GM15510 (cell line): Measurements from ENCODE around the gene ZCCHC17.

Source experiments
- POLR2A ChIP-seq: IDR thresholded peaks from 3 replicates; pipeline ENCODE4 v1.6.1; 2011; ENCODE audit warnings: borderline replicate concordance; ENCODE audit not compliant: insufficient read length; ENCODE audit errors: extremely low read depth

ZCCHC17 gene

GRCh38 chr1:31374511-31375196 is 77.8 kb downstream of the ZCCHC17 start:
- no peak for TF ChIP-seq POLR2A

GRCh38 chr1:31376375-31377134 is 79.7 kb downstream of the ZCCHC17 start:
- TF ChIP-seq POLR2A, result no peak

GRCh38 chr1:31377364-31377863 is 80.6 kb downstream of the ZCCHC17 start:
- no peak for TF ChIP-seq POLR2A

GRCh38 chr1:31378001-31378400 is 81.2 kb downstream of the ZCCHC17 start:
- TF ChIP-seq POLR2A, result no peak

- TF ChIP-seq POLR2A, result no peak
These were observed 83.3 kb downstream of the ZCCHC17 start for GRCh38 chr1:31380181-31380580.

- TF ChIP-seq POLR2A, result no peak
These were observed 84.8 kb downstream of the ZCCHC17 start for GRCh38 chr1:31381394-31382294.

GRCh38 chr1:31382379-31382989 is 85.7 kb downstream of the ZCCHC17 start:
- TF ChIP-seq POLR2A, result no peak

- no peak for TF ChIP-seq POLR2A
These were observed 87.1 kb downstream of the ZCCHC17 start for GRCh38 chr1:31383967-31384366.

GRCh38 chr1:31387612-31388011 is 90.8 kb downstream of the ZCCHC17 start:
- no peak for TF ChIP-seq POLR2A

GRCh38 chr1:31389616-31390015 is 92.8 kb downstream of the ZCCHC17 start:
- TF ChIP-seq POLR2A, result no peak

- TF ChIP-seq POLR2A, result no peak
These were observed 93.2 kb downstream of the ZCCHC17 start for GRCh38 chr1:31390071-31390470.

- TF ChIP-seq POLR2A, result no peak
These were observed 96.6 kb downstream of the ZCCHC17 start for GRCh38 chr1:31393463-31393862.

- TF ChIP-seq POLR2A, result no peak
These were observed 97.9 kb downstream of the ZCCHC17 start for GRCh38 chr1:31394584-31395193.
